ENCODE results near the gene MYL10. TPM values are rescaled to one million over a fixed set of nuclear protein-coding genes. Genes with fewer than 3 reads are reported as not detected.
"Not testable (repeated sequence)": the region's sequence is repeated elsewhere in the genome, so short reads cannot be mapped to it uniquely, and the experiment has no call there.

MYL10 gene
- total RNA-seq, 4 donors from 2014 or later: not detected

GRCh38 chr7:101614098-101614938 is 14.8 kb downstream of the MYL10 start:
- no peak for TF ChIP-seq CTCF (IDR thresholded peaks at IDR 0.05)
- no peak for ATAC-seq (ENCODE audit: low FRiP score)
- DNase-seq (ENCODE audit: low spot score): no peak

- no peak for DNase-seq (ENCODE audit: low spot score)
- TF ChIP-seq CTCF (IDR thresholded peaks at IDR 0.05): no peak
- ATAC-seq (ENCODE audit: low FRiP score): no peak
These were observed 16.1 kb downstream of the MYL10 start for GRCh38 chr7:101612885-101613515.

GRCh38 chr7:101608772-101609713 is 20.1 kb downstream of the MYL10 start:
- no peak for DNase-seq (ENCODE audit: low spot score)
- no peak for ATAC-seq (ENCODE audit: low FRiP score)
- no peak for TF ChIP-seq CTCF (IDR thresholded peaks at IDR 0.05)

- DNase-seq (ENCODE audit: low spot score) (no peak), ATAC-seq (ENCODE audit: low FRiP score) (no peak)
- TF ChIP-seq CTCF (IDR thresholded peaks at IDR 0.05): no peak
These were observed 22.6 kb downstream of the MYL10 start for GRCh38 chr7:101606498-101606923.

- no peak for ATAC-seq (ENCODE audit: low FRiP score)
- TF ChIP-seq CTCF (IDR thresholded peaks at IDR 0.05): no peak
- DNase-seq (ENCODE audit: low spot score): no peak
These were observed 23.2 kb downstream of the MYL10 start for GRCh38 chr7:101605611-101606497.

- DNase-seq (ENCODE audit: low spot score); ATAC-seq (ENCODE audit: low FRiP score): not testable (repeated sequence)
These were observed 24.2 kb downstream of the MYL10 start for GRCh38 chr7:101604934-101605332.
